HG02642 (cell line): Measurements from ENCODE around the gene SLC5A6.
"Not testable (repeated sequence)": the region's sequence is repeated elsewhere in the genome, so short reads cannot be mapped to it uniquely, and the experiment has no call there.

ENCODE experiments used
- ATAC-seq: cut with Tn5 transposase; IDR thresholded peaks from one replicate; pipeline ENCODE4 v1.9.1; 2021; ENCODE audit warnings: mild to moderate bottlenecking; ENCODE audit not compliant: unreplicated experiment, poor library complexity

The SLC5A6 gene

GRCh38 chr2:27178469-27178868, 33.6 kb downstream of the SLC5A6 start:
- ATAC-seq: no peak

GRCh38 chr2:27177441-27178351, 34.4 kb downstream of the SLC5A6 start:
- no peak for ATAC-seq

- ATAC-seq: not testable (repeated sequence)
These were observed 36.3 kb downstream of the SLC5A6 start for GRCh38 chr2:27175781-27176180.

- ATAC-seq: no peak
These were observed 36.7 kb downstream of the SLC5A6 start for GRCh38 chr2:27175330-27175729.

- ATAC-seq: no peak
These were observed 37.4 kb downstream of the SLC5A6 start for GRCh38 chr2:27174638-27175037.

- ATAC-seq: no peak
These were observed 40.7 kb downstream of the SLC5A6 start for GRCh38 chr2:27171351-27171848.

- ATAC-seq: no peak
These were observed 41.3 kb downstream of the SLC5A6 start for GRCh38 chr2:27170581-27171337.

GRCh38 chr2:27164960-27165763, 46.9 kb downstream of the SLC5A6 start:
- ATAC-seq: no peak

GRCh38 chr2:27162151-27163121, 49.6 kb downstream of the SLC5A6 start:
- no peak for ATAC-seq

- ATAC-seq: no peak
These were observed 51.9 kb downstream of the SLC5A6 start for GRCh38 chr2:27160191-27160590.

- no peak for ATAC-seq
These were observed 52.8 kb downstream of the SLC5A6 start for GRCh38 chr2:27159271-27159670.

GRCh38 chr2:27158468-27158867, 53.6 kb downstream of the SLC5A6 start:
- no peak for ATAC-seq

GRCh38 chr2:27155069-27155520, 57.0 kb downstream of the SLC5A6 start:
- ATAC-seq: no peak

GRCh38 chr2:27154488-27154887, 57.6 kb downstream of the SLC5A6 start:
- no peak for ATAC-seq

- no peak for ATAC-seq
These were observed 59.1 kb downstream of the SLC5A6 start for GRCh38 chr2:27152796-27153464.

GRCh38 chr2:27152102-27152795, 59.8 kb downstream of the SLC5A6 start:
- no peak for ATAC-seq

GRCh38 chr2:27150639-27151230, 61.3 kb downstream of the SLC5A6 start:
- ATAC-seq: no peak
